A549 treated with CORT108297 at 1 μM for 4 hours (cell line): Measurements from ENCODE around the gene C1orf210. TPM values are rescaled to one million over a fixed set of nuclear protein-coding genes. Genes with fewer than 3 reads are reported as not detected.

Source experiments
- total RNA-seq: library from RNA; stranded (reverse); fragments of 200-300 nt; extraction: Qiagen RNA extraction; gene quantifications from 5 replicates; pipeline ENCODE4 v1.2.3, GENCODE V29; 2022

Gene C1orf210
- not detected in 5 replicates for total RNA-seq

DNA sequence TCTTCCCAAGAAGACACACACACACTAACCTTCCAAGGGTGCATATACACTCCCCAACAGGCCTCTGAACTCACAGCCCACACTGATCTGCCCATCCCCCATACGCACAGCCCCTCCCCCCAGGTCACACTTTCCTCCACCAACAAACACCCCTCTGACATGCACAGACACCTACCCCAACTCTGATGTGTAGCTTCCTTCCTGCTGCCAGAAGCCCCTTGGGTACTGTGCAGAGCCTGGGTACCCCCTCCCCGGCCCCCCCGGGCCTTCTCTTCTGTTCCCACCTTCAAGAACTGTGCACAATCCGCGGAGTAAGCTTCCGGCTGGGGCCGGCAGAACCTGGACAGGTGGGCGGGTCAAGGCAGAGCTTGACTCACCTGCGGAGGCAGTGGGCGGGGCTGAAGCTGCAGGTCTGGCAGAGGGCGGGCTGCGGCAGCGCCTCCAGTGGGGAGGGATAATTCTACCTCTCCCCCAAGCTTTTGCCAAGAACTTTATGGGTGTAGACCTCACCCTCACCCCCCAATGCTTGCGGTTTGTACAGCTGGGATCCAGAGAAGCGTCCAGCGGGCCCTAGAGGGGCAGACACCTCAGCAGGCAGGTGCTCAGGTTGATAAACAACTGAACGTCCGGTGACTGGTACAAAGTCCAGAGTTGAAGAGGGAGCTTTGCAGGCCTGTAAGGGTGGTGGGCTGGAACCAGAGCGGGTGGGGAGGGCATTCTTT, at the start of gene C1orf210:
Gene C1orf210, minus strand, starts transcription at position 313 of the 722 bp plus-strand sequence. CDS start 2,311 bp downstream, outside the sequence.

DNA sequence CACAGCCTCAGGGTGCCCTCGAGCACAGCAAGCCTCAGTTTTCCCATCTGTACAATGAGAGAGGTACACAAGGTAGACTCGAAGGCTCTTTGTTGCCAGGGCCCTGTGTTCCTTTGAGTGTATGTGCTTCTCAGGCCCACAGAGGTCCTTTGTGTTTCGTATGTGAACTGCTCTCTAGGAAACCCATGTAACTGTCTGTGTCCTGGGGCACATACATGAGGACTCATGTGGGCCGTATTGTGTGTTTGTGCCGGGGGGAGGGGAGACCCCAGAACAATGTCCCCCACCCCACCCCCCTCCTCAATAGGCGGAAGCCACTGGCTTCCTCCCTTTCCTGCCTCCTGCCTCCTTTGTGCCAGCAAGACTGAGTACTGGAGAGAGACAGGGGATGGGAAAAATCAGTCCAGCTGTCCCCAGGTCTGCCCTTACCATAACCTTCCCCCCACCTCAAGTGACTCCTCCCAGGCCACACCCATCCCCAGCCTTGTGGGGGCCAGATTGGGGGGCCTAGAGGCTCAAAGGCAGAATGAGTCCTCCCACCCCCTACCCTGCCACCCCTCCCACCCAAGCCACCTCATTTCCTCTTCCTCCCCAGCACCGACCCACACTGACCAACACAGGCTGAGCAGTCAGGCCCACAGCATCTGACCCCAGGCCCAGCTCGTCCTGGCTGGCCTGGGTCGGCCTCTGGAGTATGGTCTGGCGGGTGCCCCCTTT, 15.2 kb upstream of the C1orf210 start, which contains the start of gene TIE1:
Gene TIE1, plus strand, starts transcription at position 605 of the 717 bp plus-strand sequence. Its CDS starts 90 bp downstream, at position 695.

DNA sequence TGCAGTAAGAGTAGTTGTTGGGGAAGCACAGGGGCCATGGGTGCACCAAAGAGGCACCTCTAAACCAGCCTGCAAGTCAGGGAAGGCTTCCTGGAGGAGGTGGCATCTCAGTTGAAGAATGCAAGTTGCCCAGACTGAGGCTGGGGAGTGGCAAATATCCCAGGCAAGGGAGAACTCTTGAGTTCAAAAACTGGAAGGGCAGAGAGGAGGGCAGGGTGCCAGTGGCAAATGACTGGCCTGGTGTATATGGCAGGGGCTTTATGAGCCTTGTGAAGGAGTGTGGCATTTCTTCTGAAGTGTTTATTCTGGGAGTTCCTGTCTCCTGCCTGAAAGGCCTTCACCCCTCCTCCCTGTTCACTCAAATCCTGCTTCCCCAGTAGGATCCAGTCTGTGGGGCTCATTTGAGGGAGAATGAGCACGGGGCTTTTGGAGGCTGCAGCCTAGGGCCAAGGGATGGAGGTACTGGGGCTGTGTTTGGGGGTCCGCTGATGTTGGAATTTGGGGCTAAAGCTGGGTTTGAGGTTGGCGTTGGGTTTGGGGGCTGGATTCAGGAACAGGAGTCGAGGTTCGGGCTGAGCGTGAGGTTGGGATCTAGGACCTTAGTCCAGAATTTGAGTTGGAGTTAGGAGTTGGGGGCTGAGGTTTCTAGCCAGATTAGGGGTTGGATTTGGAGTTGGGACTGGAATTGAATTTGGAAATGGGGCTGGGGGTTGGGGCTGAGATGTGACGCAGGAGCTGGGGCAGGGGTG, 15.6 kb downstream of the C1orf210 start, which contains the start of gene TMEM125:
Gene TMEM125, plus strand, starts transcription at position 357 of the 749 bp plus-strand sequence. CDS start 2,740 bp downstream, outside the sequence.

Other genes with a start within 250 kb of the C1orf210 start
- gene EBNA1BP2, start 113.3 kb downstream of the C1orf210 start, total RNA-seq = 176 to 196 TPM (median 188 TPM) in 5 replicates
- 0.36 to 0.62 TPM (median 0.47 TPM) in 5 replicates for gene CFAP57, start 113.3 kb downstream of the C1orf210 start, total RNA-seq
- gene TMEM125, start 15.6 kb downstream of the C1orf210 start, total RNA-seq = 0.09 TPM in 1 of 5 replicates, not detected in the others
- gene TIE1, start 15.4 kb upstream of the C1orf210 start, total RNA-seq = not detected in 5 replicates
- 0.14 TPM in 1 of 5 replicates, not detected in the others for gene MPL, start 52.2 kb upstream of the C1orf210 start, total RNA-seq
- gene CDC20, start 73.4 kb upstream of the C1orf210 start, total RNA-seq = 187 to 214 TPM (median 200 TPM) in 5 replicates
- gene ELOVL1, start 82.4 kb upstream of the C1orf210 start, total RNA-seq = 144 to 161 TPM (median 146 TPM) in 5 replicates
- gene MED8, start 104.2 kb upstream of the C1orf210 start, total RNA-seq = 36.6 to 38.3 TPM (median 37.3 TPM) in 5 replicates
- gene SZT2, start 104.3 kb upstream of the C1orf210 start, total RNA-seq = 5.5 to 8.7 TPM (median 8.3 TPM) in 5 replicates
- gene HYI, start 168.3 kb upstream of the C1orf210 start, total RNA-seq = 13.3 to 18.1 TPM (median 16.7 TPM) in 5 replicates
- 80.8 to 120 TPM (median 98.1 TPM) in 5 replicates for gene PTPRF, start 245.3 kb upstream of the C1orf210 start, total RNA-seq